Aorta (tissue), 5 donors: ENCODE results near the gene NOTCH2. TPM values are rescaled to one million over a fixed set of nuclear protein-coding genes. Genes with fewer than 3 reads are reported as not detected.

ENCODE experiments used
- ATAC-seq: fragments of 200-7000 bp; cut with Tn5 transposase; one replicate; pipeline ENCODE4 v1.9.1; 2022; ENCODE audit warnings: moderate library complexity; ENCODE audit not compliant: low FRiP score
- DNase-seq, 2 donors: peaks; one replicate each; pipeline ENCODE4 v3.0.0-alpha.2; 2020
- H3K27ac ChIP-seq, 2 donors: one replicate each; pipeline ENCODE4 v1.5.1; 2013; ENCODE audit warnings: low read length in 2 of 2, mild to moderate bottlenecking in 2 of 2, moderate library complexity in 2 of 2, control low read depth in 1 of 2, inconsistent platforms in 1 of 2, low read depth in 1 of 2
- H3K27me3 ChIP-seq, 2 donors: one replicate each; pipeline ENCODE4 v1.6.1; 2013; ENCODE audit warnings: control low read depth in 1 of 2, low read length in 1 of 2, mild to moderate bottlenecking in 1 of 2, moderate library complexity in 1 of 2; ENCODE audit not compliant: insufficient read depth in 2 of 2, control insufficient read depth in 1 of 2
- H3K36me3 ChIP-seq, 2 donors: one replicate each; pipeline ENCODE4 v1.6.1; 2013; ENCODE audit warnings: control low read depth in 1 of 2, low read length in 1 of 2, mild to moderate bottlenecking in 1 of 2; ENCODE audit not compliant: insufficient read depth in 2 of 2, control insufficient read depth in 1 of 2
- H3K4me1 ChIP-seq, 2 donors: one replicate each; pipeline ENCODE4 v1.6.1; 2013; ENCODE audit warnings: low read length in 2 of 2, control low read depth in 1 of 2, mild to moderate bottlenecking in 1 of 2, moderate library complexity in 1 of 2; ENCODE audit not compliant: insufficient read depth in 2 of 2, control insufficient read depth in 1 of 2
- H3K4me3 ChIP-seq, 2 donors: one replicate each; pipeline ENCODE4 v1.5.1; 2013; ENCODE audit warnings: low read length in 2 of 2, control low read depth in 1 of 2, mild to moderate bottlenecking in 1 of 2
- H3K9me3 ChIP-seq: one replicate; pipeline ENCODE4 v1.6.1; 2013; ENCODE audit warnings: mild to moderate bottlenecking, low read length; ENCODE audit not compliant: control insufficient read depth
- WGBS, 2 donors: extraction: QIAGEN DNeasy Blood & Tissue Kit; methylation state at CpG; one replicate each; pipeline ENCODE4 v1.1.7; 2013; 5-methylcytosine and 5-hydroxymethylcytosine counted together
- intact Hi-C, 2 donors: fragments of 100-400 bp; cut with DNase I; formaldehyde crosslinking; loops; one replicate each; pipeline versions ENCODE4 v1.14.2 to v1.15.0; 2022
- polyA plus RNA-seq, 2 donors: library from polyadenylated mRNA; stranded (reverse); fragments of 200-250 nt; gene quantifications; one replicate each; pipeline ENCODE4 v1.2.3, GENCODE V29; 2013
- total RNA-seq, 2 donors: library from RNA; stranded (reverse); fragmentation: NEBNext Ultra II Directional; extraction: Animal tissue kit (Norgen Biotek cat#: 25700); gene quantifications; one replicate each; pipeline ENCODE4 v1.2.1, GENCODE V29; 2021
- donor health status: healthy with polysubstance abuse.
- donor health status: Bipolar disorder and iron deficiency.
- donor health status: DM: no; HTN: no; CAD: no.
- donor health status: DM: no; HTN: no; CAD: no.
- donor health status: DM: yes; HTN: yes; CAD: no.

The NOTCH2 gene
- total and polyA plus RNA-seq, 4 donors, result 6.8 to 216 (median 110) TPM

- Histone ChIP-seq H3K4me3 (no peak overlapping the region), H3K27me3 (no peaks in the 10 kb centered on the region), H3K36me3 (no peaks in the 10 kb centered on the region), H3K4me1 (no peaks in the 10 kb centered on the region), H3K27ac (no peak overlapping the region), H3K9me3 (no peaks in the 10 kb centered on the region)
- DNase-seq, result no peak
- no peak for ATAC-seq
- 69 to 72% methylated on average over 3 of the region's 3 CpGs for WGBS, 2 donors
- intact Hi-C loops, result no loop called here
These were observed 203.0 kb downstream of the NOTCH2 start for GRCh38 chr1:119866451-119866850.

- Histone ChIP-seq H3K27ac (no peak overlapping the region), H3K9me3 (no peaks in the 10 kb centered on the region), H3K27me3 (no peaks in the 10 kb centered on the region), H3K4me3 (no peak overlapping the region), H3K36me3 (no peaks in the 10 kb centered on the region), H3K4me1 (no peaks in the 10 kb centered on the region)
- no peak for DNase-seq
- WGBS, 2 donors, result 39 to 41% methylated on average over 4 of the region's 4 CpGs
- no peak for ATAC-seq
- intact Hi-C loops, result no loop called here
These were observed 203.8 kb downstream of the NOTCH2 start for GRCh38 chr1:119865627-119866026.

- intact Hi-C loops, result no loop called here
- DNase-seq (no peak), ATAC-seq (no peak)
- no peak overlapping the region for H3K4me3 ChIP-seq
- no peaks in the 10 kb centered on the region for H3K27me3 ChIP-seq
- H3K27ac ChIP-seq, result no peak overlapping the region
- H3K9me3 ChIP-seq, result no peaks in the 10 kb centered on the region
- no peaks in the 10 kb centered on the region for H3K4me1 ChIP-seq
- no peaks in the 10 kb centered on the region for H3K36me3 ChIP-seq
These were observed 207.2 kb downstream of the NOTCH2 start for GRCh38 chr1:119862276-119862675.

Other genes starting within 250 kb of the NOTCH2 start
- gene ADAM30, start 173.1 kb downstream of the NOTCH2 start, total RNA-seq, result not detected
- gene ADAM30, start 173.1 kb downstream of the NOTCH2 start, polyA plus RNA-seq, result not detected
- 10 to 100 TPM; 34.2 to 39.7 TPM for gene SEC22B, start 106.9 kb upstream of the NOTCH2 start, total RNA-seq
- 10 to 100 TPM; 23.7 to 26.6 TPM for gene SEC22B, start 106.9 kb upstream of the NOTCH2 start, polyA plus RNA-seq